Dermis microvascular lymphatic vessel endothelial cell (primary cell): ENCODE results near the gene AKR1C2. TPM values are rescaled to one million over a fixed set of nuclear protein-coding genes. Genes with fewer than 3 reads are reported as not detected.
"Not testable (repeated sequence)": the region's sequence is repeated elsewhere in the genome, so short reads cannot be mapped to it uniquely, and the experiment has no call there.

Experiments
- DNase-seq, 2 donors: peaks; one replicate each; pipeline versions ENCODE4 v3.0.0 to v3.0.0-alpha.2; 2010; ENCODE audit warnings: low read depth in 2 of 2
- total RNA-seq: library from RNA; depleted of rRNA; stranded (reverse); fragments of >200 nt; gene quantifications from 2 replicates; pipeline ENCODE4 v1.2.1, GENCODE V29; 2014

AKR1C2 gene
- 22.7 and 53.6 TPM in 2 replicates for total RNA-seq

DNA sequence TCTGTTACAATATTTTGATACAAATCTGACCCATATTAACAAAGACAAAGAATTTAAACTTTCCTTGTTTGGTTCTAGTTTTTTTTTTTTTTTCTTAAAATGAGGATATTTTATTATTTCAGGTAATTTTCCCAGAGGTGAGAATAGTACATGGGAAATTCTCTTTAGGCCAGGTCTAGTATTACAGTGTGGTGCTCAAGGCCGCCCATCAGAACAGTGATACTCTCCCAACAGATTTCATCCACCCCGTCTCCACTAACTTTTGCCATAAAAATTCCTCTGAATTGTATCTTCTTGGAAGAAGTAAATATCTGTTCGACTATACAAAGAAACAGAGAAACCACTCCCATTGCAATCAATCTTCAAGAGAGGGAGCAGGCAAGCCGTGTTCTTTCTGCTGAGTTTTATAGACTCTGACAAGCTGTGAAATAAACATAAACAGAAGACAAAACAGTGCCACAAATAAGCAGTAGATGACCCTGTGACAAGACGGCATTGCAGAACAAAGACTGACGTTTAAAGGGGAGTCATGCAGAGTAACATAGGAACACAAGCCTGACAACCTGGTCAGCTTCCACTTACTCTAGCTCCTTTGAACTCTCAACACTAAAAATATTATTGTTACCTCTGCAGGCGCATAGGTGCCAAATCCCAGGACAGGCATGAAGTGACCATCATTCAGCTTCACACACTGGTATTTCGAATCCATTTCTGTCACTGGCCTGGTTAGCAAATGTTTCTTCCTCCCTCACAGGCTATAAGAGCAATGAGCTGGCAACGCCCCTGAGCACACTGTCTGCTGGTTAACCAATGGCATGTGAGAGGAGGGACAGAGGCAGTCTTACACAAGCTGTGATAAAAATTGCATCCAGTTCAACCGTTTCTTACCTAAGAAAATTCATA, at the start of gene AKR1C2:
Gene AKR1C2 (minus strand): TSS at position 731 of the 903 bp plus-strand sequence. CDS start 22 bp downstream, at position 709.
- DNase-seq: peak in 1 of 2 donors; percentile 18

DNA sequence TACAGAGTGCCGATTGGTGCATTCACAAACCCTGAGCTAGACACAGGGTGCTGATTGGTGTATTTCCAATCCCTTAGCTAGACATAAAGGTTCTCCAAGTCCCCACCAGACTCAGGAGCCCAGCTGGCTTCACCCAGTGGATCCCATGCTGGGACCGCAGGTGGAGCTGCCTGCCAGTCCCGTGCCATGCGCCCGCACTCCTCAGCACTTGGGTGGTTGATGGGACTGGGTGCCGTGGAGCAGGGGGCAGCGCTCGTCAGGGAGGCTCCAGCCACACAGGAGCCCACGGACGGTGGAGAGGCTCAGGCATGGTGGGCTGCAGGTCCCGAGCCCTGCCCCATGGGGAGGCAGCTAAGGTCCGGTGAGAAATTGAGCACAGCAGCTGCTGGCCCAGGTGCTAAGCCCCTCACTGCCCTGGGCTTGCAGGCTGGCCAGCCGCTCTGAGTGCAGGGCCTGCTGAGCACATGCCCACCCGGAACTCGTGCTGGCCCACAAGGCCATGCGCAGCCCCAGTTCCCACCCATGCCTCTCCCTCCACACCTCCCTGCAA, 49.4 kb upstream of the AKR1C2 start:
- DNase-seq: not testable (repeated sequence)

DNA sequence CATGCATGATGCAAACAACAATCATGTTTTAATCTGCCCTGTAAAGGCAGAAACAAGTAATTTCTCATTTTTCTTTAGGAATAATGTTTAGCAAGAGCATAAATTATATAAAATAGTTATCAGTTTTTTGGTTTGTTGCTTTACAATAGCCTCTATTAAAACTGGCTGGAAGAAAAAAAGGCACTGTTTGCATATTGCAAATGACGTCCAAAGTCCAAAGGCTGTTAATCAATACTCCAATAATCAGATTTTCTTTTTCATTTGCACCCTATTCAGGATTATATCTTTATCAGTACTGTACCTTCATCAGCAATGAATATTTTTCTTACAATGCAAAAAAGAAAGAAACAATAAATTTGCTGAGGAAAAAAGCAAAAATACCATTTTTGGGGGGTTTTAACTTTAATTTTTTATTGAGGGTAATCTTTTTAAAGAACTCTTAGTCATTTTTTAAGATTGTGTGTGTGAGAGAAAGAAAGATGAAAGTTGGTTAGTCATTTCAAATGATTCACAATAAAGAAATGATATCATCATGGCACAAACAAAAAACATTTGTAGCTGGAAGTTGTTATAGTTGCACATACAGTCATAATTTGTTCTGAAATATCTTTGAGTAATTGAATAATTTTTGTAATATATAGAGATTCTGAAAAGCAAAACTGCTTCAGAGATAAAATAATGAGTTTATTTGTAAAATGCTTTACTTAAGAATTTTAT, 44.4 kb upstream of the AKR1C2 start:
- no peak for DNase-seq

DNA sequence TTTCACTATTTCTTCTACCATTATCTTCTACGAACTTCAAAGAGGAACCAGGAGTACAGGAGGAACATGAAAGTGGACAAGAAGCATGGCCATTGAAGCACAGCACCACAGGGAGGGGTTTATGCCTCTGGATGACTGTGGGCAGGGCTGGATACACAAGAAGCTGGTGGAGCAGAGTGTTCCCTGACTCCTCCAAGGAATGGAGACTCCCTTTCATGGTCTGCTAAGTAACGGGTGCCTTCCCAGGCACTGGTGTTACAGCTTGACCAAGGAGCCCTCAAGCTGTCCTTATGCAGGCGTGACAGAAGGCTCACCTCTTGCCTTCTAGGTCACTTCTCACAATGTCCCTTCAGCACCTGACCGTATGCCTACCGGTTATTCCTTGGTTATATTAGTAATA, 43.4 kb upstream of the AKR1C2 start:
- DNase-seq: not testable (repeated sequence)

DNA sequence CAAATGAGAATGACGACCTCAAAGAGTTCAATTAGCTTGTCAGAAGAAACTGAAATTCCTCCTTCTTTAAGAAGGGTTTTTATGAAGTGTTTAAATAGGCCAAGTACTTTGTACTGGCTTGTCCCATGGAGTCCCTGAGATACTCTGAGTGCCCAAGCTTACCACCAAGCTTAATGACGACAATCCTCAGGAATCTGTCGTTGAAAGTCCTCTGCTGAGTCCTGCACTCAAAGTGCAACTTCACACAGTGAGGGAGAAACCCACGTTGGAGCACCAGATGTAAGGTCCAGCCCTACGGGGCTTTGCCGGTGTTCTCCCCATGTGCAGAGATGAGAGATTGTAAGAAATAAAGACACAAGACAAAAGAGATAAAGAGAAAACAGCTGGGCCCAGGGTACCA, 42.8 kb upstream of the AKR1C2 start:
- no peak for DNase-seq

DNA sequence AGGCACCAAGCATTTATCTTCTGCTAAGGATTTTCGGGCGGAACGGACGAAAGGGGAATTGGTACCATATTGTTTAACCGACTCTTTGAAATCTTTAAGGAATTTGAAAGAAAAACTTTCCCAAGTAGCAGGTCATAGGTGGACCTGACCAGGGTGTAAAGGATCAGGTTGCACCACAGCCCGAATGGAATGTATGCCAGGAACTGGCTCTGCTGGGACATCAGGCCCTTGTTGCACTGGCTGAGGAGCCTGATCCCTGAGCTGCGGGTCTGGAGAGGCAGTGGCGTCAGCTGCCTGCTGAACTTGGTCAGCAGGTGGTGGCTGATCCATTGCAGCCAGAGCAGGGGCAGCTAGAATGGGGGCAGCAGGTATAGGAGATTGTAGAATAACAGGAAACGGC, 41.4 kb upstream of the AKR1C2 start:
- DNase-seq: no peak

DNA sequence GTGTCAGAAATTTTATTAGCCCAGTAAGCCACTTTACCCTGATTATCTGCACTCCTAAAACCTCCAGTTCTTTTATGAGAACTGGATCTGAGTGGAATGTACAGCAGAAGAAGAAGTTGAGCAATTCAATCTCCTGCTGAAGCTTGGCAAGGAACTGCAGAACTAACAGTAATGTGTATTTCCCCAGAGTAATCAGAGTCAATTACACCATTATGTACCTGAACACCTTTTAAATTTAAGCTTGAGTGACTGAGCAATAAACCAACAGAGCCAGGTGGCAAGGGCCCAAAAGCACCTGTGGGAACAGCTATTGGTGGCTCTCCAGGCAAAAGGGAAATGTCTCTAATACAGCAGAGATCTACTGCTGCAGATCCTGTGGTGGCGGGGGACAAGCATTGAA, 40.1 kb upstream of the AKR1C2 start:
- no peak for DNase-seq

DNA sequence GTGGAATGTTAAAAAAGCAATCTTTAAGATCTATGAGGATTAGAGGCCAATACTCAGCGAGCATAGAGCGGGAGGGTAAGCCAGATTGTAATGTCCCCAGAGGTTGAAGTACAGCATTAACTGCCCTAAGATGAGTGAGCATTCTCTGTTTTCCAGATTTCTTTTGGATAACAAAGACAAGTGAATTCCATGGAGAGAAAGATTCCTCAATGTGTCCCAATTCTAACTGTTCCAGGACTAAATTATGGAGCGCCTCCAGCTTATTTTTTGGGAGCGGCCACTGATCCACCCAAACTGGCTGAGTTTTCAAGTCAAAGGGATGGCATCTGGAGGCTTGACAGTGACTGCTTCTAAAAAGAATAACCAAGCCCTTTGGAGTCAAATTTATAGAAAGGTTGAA, 39.3 kb upstream of the AKR1C2 start:
- DNase-seq: no peak

DNA sequence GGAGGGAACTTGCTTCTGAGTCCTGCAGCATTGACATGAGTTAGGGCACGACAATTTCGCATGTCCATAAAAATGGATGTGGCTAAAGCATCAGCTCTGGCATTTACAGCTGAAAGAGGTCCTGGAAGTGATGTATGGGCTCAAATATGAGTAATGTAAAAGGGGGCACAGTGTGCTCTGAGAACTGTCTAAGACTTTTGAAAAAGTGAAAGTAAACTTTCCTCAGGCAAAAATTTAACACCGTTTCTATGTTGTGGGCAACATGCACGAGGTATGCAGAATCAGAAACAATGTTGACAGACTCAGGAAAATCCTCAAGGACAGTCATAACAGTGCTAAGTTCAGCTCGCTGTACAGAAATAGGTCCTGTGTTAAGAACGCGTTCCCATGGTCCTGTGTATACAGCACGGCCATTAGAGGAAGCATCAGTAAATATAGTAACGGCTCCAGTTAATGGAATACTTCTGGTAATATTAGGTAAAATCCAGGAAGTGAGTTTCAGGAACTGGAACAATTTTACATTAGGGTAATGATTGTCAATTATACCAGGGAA, 37.9 kb upstream of the AKR1C2 start:
- peak in 1 of 2 donors; percentile 26 for DNase-seq

DNA sequence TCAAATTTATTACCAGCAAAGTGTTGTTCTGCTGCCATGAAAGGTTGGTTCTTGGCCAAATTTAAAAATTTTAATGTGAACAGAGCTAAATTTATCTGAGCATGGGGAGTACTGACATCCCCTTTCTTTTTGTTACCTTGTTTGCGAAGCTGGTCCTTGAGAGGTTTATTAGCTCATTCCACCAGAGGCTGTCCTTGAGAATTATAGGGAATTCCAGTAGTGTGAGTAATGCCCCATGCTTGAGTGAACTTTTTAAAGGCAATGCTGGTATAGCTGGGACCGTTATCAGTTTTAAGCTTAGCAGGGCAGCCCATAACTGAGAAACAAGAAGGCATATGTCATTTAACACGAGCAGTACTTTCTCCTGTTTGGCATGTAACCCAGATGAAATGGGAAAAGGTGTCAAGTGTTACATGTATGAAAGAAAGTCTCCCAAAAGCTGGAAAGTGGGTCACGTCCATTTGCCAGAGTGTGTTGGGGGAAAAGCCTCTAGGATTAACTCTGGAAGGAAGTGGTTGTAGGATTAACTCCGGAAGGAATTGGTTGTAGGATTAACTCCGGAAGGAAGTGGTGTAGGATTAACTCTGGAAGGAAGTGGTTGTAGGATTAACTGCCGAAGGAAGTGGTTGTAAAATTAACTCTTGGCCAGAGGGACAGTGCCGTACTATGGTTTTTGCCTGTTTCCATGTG, 37.3 kb upstream of the AKR1C2 start:
- DNase-seq: no peak

DNA sequence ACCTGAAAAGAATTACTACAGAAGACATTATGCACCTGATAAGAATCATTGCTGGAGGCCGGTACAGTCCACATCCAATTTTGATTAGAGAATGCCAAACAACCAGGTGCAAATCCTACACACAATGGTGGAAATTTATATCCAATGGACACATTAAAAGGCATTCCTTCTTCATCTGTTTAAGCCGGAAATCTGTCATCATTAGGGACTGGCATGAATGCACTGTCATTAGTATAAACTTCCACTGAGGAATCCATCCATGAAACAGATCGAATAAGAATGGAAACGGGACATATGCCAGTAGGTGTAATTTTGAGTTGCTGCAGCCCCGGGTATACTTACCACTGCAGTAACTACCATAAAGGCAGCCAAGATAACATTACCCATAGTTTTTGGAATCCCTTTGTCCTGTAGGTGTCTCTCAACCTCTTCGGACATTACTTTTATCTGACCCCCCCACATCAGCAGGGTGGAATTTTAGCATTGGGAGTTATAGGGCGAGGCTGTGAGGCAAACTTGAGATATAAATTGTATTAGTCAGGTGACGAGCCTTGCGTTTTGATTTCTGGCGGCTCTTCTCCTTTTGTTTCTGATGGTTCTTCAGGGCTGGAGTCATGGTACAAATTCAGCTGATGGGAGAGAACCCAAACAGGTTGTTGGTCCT, 36.5 kb upstream of the AKR1C2 start:
- no peak for DNase-seq

DNA sequence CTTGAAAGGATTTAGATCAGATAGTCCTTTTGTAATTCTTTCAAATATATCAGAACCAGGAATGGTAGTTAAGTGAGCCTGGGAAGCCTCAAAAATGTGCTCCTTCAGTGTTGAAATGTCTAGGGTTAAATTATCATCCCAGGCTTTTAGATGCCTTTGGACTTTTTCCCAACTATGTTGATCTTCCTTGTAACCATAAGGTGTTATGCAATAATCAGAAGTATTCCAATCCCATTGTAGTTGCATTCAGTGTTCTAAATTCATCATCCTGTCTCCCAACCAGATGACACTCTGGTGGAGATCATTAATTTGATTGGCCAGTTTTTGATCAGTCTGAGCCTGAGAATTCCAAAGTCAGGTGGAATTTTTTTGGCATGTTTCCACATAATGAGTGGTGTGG, 35.1 kb upstream of the AKR1C2 start:
- DNase-seq: no peak

DNA sequence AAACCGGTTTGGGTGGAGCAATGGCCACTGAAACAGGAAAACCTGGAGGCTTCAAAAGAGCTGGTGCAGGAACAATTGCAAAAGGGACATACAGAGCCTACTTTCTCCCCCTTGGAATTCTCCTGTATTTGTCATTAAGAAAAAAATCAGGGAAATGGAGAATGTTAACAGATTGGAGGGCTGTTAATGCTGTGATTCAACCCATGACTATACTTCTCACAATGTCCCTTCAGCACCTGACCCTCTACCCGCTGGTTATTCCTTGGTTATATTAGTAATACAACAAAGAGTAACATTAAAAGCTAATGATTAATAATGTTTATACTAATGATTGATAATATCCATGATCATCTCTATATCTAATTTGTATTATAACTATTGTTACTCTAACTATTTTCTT, 34.4 kb upstream of the AKR1C2 start:
- no peak for DNase-seq

DNA sequence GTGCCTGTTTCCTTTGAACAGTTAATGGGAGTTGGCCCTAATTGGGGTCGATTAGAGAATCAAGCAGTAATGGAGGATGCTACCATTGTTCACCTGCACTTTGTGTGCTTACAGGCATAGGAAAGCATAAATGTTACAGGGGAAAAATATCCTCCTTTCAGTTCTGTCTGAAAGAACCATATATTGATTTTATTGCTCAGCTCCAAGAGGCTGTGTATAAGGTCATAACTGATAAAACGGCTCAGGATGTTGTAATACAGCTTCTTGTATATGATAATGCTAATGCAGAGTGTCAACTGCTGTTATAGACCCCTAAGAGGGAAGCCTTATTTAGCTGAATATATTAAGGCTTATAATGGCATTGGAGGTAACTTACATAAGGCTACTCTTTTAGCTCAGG, 32.9 kb upstream of the AKR1C2 start:
- no peak for DNase-seq

DNA sequence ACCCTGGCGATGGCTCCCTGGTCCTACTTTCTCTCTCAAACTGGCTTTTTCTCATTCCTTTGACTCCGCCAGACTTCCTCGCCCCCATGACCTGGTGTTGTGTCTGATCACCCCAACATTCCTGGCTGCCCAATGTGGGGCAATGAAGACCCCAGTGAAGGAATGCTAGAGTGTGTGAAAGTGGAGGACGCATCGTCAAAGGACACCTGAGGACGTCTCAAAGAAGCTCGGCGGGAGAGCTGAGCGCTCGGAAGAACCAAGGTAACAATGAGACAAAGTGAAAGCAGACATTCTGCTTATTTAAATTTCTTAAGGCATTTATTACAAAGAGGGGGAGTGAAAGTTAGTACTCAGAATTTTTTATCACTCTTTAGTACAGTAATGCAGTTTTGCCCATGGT, 31.7 kb upstream of the AKR1C2 start:
- DNase-seq: no peak

DNA sequence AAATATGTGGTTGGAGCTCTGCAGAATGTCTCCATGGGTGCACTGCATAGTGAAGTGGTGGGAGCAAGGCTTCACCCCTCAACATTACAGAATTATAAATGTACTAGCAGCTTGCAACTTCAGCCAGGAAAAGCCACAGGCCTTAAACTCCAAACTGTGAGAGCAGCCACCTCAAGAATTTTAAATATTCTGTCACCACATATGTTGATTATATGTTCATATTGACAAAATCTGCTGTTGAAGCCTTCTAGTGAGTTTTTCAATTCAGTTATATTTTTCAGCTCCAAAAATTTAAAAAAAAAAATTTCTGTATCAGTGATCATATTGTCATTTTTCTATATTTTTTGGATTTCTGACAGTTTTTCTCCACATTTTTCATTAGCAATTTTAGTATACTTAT, 30.9 kb upstream of the AKR1C2 start:
- no peak for DNase-seq

DNA sequence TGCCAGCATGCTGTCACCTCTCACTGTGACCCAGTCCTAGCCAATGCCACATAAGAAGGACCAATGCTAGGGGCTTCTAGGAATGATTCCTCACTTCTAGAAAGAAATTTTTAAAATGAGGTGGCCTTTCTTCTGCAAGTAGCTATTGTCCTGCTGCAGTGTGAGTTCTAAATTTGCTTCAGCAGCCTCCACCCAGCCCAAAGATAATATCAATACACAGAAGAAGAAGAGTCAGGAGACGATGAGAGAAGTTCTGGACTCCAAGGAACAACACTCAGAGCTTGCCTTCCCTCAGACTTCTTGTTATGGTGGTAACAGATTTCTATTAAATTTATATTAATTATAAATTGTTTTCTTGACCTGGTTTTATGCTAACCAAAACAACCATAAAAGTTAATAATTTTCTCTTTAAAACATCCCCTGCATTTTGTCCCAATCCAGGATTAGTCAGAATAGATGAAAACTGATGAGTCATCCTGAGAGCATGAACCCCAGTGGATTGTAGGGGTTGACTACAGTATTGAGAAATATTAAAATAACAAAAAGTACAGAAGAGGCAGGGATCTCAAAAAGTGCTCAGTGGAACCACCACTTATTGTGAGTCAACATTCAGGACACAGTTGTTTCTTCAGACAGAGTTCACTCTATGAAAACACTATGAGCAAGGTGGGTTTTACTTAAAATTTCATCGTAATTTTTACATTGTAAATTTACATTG, 29.6 kb upstream of the AKR1C2 start:
- DNase-seq: peak in 1 of 2 donors; percentile 27

DNA sequence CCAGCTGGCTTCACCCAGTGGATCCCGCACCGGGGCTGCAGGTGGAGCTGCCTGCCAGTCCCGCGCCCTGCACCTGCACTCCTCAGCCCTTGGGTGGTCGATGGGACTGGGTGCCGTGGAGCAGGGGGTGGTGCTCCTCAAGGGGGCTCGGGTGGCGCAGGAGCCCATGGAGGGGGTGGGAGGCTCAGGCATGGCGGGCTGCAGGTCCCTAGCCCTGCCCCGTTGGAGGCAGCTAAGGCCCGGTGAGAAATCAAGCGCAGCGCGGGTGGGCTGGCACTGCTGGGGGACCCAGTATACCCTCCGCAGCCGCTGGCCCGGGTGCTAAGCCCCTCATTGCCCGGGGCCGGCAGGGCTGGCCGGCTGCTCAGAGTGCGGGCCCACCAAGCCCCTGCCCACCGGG, 28.8 kb upstream of the AKR1C2 start:
- not testable (repeated sequence) for DNase-seq

DNA sequence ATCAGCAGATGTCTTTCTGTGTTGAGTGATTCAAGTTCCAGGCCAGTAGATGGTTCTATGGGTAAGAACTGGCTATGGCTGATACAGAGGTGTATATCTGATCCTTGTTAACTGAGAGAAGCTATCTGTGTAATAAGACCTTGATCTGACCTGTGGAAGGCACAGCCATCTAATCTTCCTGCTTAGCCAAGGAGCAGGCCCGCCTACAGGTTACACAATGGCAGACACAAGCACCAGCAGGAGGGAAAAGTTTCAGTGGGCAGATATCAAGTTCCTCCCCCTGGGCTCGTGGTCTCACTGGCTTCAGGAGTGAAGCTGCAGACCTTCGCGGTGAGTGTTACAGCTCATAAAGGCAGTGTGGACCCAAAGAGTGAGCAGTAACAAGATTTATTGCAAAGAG, 27.9 kb upstream of the AKR1C2 start:
- not testable (repeated sequence) for DNase-seq

DNA sequence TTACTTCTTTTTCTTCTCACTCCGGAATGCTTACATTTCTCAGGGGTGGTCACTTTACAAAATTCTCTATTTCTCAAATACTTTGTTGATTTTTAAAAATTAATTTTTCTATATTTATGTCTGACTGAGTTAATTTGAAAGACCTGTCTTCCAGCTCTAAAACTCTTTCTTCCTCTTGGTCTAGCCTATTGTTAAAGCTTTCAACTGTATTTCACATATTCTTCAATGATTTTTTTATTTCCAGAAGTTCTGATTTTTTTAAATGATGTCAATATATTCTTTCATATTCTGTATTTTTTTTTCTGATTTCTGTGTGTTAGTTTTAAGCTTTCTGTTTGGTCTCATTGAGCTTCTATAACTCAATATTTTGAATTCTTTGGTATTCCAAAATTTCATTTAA, 27.3 kb upstream of the AKR1C2 start:
- DNase-seq: no peak
